ENCODE data around the gene RUBCNL. TPM values are rescaled to one million over a fixed set of nuclear protein-coding genes. Genes with fewer than 3 reads are reported as not detected.

Gene RUBCNL
- total and polyA plus RNA-seq, 2 of the 4 experiments (the other 2 are of a cell fraction): 0.03 TPM; not detected in 1

GRCh38 chr13:46311217-46311616 is 75.8 kb downstream of the RUBCNL start:
- no CpG with 5 or more reads among the region's 2 CpGs for WGBS, 2 experiments (ENCODE audit: extremely low coverage in 2 of 2, insufficient read length in 1 of 2)
- dilution Hi-C loops (cut with HindIII; ENCODE audit: low sequenced_read_pairs, unreplicated experiment) (no loop called here), intact Hi-C loops (cut with micrococcal nuclease) (no loop called here), in situ Hi-C loops (cut with MboI; ENCODE audit: low sequenced_read_pairs) (no loop called here)
- Histone ChIP-seq H3K9me3 (ENCODE audit: control insufficient read depth, insufficient read depth, low read length) (no peaks in the 10 kb centered on the region), H3K79me1 (ENCODE audit: low read depth in 1 of 2, low read length in 2 of 2) (no peaks in the 10 kb centered on the region), H2AK5ac (ENCODE audit: low read depth, low read length) (no peak overlapping the region), H2BK20ac (ENCODE audit: low read depth, low read length) (no peak overlapping the region), H3K9ac (ENCODE audit: low read depth, low read length) (no peak overlapping the region), H3K27ac (ENCODE audit: insufficient read depth, low read length) (no peak overlapping the region), H3K36me3 (ENCODE audit: control insufficient read depth, insufficient read depth, low read length) (no peaks in the 10 kb centered on the region), H3K23ac (ENCODE audit: low read depth, low read length) (no peak overlapping the region), H3K4me3 (ENCODE audit: insufficient read depth, low read depth, low read length) (no peak overlapping the region), H3K4me2 (ENCODE audit: low read depth, low read length) (no peak overlapping the region), H3K4me1 (ENCODE audit: control insufficient read depth, insufficient read depth, low read length) (no peaks in the 10 kb centered on the region), H3K4ac (ENCODE audit: low read depth, low read length) (no peak overlapping the region), H4K5ac (ENCODE audit: low read depth, low read length) (no peak overlapping the region), H2BK5ac (ENCODE audit: low read depth, low read length, poor library complexity, severe bottlenecking) (no peak overlapping the region), H2BK120ac (ENCODE audit: low read depth, low read length) (no peak overlapping the region), H3K9me1 (ENCODE audit: insufficient read depth, low read length) (no peaks in the 10 kb centered on the region), H4K91ac (ENCODE audit: insufficient read depth, low read depth, low read length) (no peak overlapping the region), H4K20me1 (ENCODE audit: insufficient read depth, low read length) (no peaks in the 10 kb centered on the region), H3K27me3 (ENCODE audit: control insufficient read depth, insufficient read depth, low read length) (no peaks in the 10 kb centered on the region), H4K8ac (ENCODE audit: low read depth in 2 of 2, low read length in 2 of 2) (no peak overlapping the region), H3K14ac (replicated peaks; ENCODE audit: low read depth, low read length) (no peak overlapping the region), H3K18ac (ENCODE audit: low read depth, low read length) (no peak overlapping the region), H3K56ac (ENCODE audit: extremely low read depth, insufficient read depth, low read length) (no peak overlapping the region), H2BK15ac (ENCODE audit: low read depth, low read length) (no peak overlapping the region), H2AFZ (replicated peaks; ENCODE audit: low read length, poor library complexity) (no peak overlapping the region), H2AK9ac (replicated peaks; ENCODE audit: low read depth, low read length, poor library complexity) (no peak overlapping the region)
- ATAC-seq (ENCODE audit: low read depth): no peak
- no TSS peak for BruUV-seq (replicated peaks)
- no peak for DNase-seq
- TF ChIP-seq NFE2L2 (IDR thresholded peaks at IDR 0.05; ENCODE audit: low read depth, low read length): no peak
- TF ChIP-seq BHLHE40 (IDR thresholded peaks at IDR 0.05; ENCODE audit: low read depth, low read length): no peak
- no peak for TF ChIP-seq SMC3 (IDR thresholded peaks at IDR 0.05; ENCODE audit: low read depth, low read length)
- no peak for TF ChIP-seq MXI1 (IDR thresholded peaks at IDR 0.05; ENCODE audit: borderline replicate concordance, low read depth, low read length)
- no peak for TF ChIP-seq RAD21 (IDR thresholded peaks at IDR 0.05; ENCODE audit: low read length)
- TF ChIP-seq CHD1 (IDR thresholded peaks at IDR 0.05; ENCODE audit: low read depth, low read length): no peak
- no peak for TF ChIP-seq MAZ (IDR thresholded peaks at IDR 0.05; ENCODE audit: borderline replicate concordance, low read depth, low read length)
- TF ChIP-seq, protein P1, sequence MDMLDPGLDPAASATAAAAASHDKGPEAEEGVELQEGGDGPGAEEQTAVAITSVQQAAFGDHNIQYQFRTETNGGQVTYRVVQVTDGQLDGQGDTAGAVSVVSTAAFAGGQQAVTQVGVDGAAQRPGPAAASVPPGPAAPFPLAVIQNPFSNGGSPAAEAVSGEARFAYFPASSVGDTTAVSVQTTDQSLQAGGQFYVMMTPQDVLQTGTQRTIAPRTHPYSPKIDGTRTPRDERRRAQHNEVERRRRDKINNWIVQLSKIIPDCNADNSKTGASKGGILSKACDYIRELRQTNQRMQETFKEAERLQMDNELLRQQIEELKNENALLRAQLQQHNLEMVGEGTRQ (IDR thresholded peaks at IDR 0.05; ENCODE audit: low read depth, low read length): no peak
- no peak for TF ChIP-seq RFX5 (IDR thresholded peaks at IDR 0.05; ENCODE audit: low read depth, low read length)
- no peak for TF ChIP-seq CTCF (conservative IDR thresholded peaks at IDR 0.05; ENCODE audit: low read depth, low read length)
- TF ChIP-seq FOS (IDR thresholded peaks at IDR 0.05; ENCODE audit: low read depth, low read length): no peak
- TF ChIP-seq RCOR1 (IDR thresholded peaks at IDR 0.05; ENCODE audit: insufficient replicate concordance, low read length): no peak
- TF ChIP-seq POLR2A (IDR thresholded peaks at IDR 0.05; ENCODE audit: low read depth, low read length): no peak
- TF ChIP-seq ELK1 (IDR thresholded peaks at IDR 0.05; ENCODE audit: borderline replicate concordance, low read depth, low read length): no peak
- TF ChIP-seq MAFK (IDR thresholded peaks at IDR 0.05; ENCODE audit: low read depth, low read length): no peak
- TF ChIP-seq CEBPB (IDR thresholded peaks at IDR 0.05; ENCODE audit: low read depth, low read length): no peak
- CTCF ChIA-PET: no interaction called here
- POLR2A ChIA-PET (ENCODE audit: unreplicated experiment): no interaction called here

Measured in IMR-90 (cell line).